BJ (cell line): ENCODE data around the gene MYO5C. TPM values are rescaled to one million over a fixed set of nuclear protein-coding genes. Genes with fewer than 3 reads are reported as not detected.
"Not testable (repeated sequence)": the region's sequence is repeated elsewhere in the genome, so short reads cannot be mapped to it uniquely, and the experiment has no call there.

Source experiments
- CTCF ChIA-PET: fragments of 350-600 bp; formaldehyde crosslinking; extraction: SDS; loops from one replicate; lab custom pipeline; 2021; ENCODE audit warnings: antibody characterized with exemption, inconsistent platforms; lab: Yijun Ruan, JAX
- POLR2A ChIA-PET: fragments of 300-600 bp; sonication (Branson Sonifier 250); formaldehyde crosslinking; extraction: SDS; loops from one replicate; lab custom pipeline; 2021; ENCODE audit warnings: antibody characterized with exemption; lab: Charles Lee
- DNase-seq: peaks from one replicate; pipeline ENCODE4 v3.0.0-alpha.2; 2011; ENCODE audit warnings: low read depth
- H3K27me3 ChIP-seq: 2 replicates; pipeline ENCODE4 v1.6.0; 2011; ENCODE audit warnings: low read length; ENCODE audit not compliant: control insufficient read depth, insufficient read depth
- H3K36me3 ChIP-seq: 2 replicates; pipeline ENCODE4 v1.5.1; 2011; ENCODE audit warnings: low read length; ENCODE audit not compliant: control insufficient read depth, insufficient read depth
- H3K4me3 ChIP-seq: 2 replicates; pipeline ENCODE4 v1.5.1; 2011; ENCODE audit warnings: low read depth, mild to moderate bottlenecking, control low read depth, low read length
- polyA plus RNA-seq: library from polyadenylated mRNA; depleted of rRNA; stranded (reverse); fragments of >200 nt; gene quantifications from 2 replicates; pipeline ENCODE4 v1.2.3, GENCODE V29; 2011
- TF ChIP-seq, protein P1 (sequence below): IDR thresholded peaks from 2 replicates; pipeline ENCODE4 v1.5.1; 2011; ENCODE audit warnings: low read depth, mild to moderate bottlenecking, control low read depth, inconsistent platforms, low read length, moderate library complexity; ENCODE audit not compliant: insufficient read depth

The MYO5C gene
- polyA plus RNA-seq, 1 experiment = 0.13 TPM

- Histone ChIP-seq H3K36me3 (no peaks in the 10 kb centered on the region), H3K4me3 (no peak overlapping the region), H3K27me3 (peaks cover 10% of the 10 kb centered on the region)
- CTCF ChIA-PET = no interaction called here
- POLR2A ChIA-PET = no interaction called here
- no peak for DNase-seq
- TF ChIP-seq, protein P1, sequence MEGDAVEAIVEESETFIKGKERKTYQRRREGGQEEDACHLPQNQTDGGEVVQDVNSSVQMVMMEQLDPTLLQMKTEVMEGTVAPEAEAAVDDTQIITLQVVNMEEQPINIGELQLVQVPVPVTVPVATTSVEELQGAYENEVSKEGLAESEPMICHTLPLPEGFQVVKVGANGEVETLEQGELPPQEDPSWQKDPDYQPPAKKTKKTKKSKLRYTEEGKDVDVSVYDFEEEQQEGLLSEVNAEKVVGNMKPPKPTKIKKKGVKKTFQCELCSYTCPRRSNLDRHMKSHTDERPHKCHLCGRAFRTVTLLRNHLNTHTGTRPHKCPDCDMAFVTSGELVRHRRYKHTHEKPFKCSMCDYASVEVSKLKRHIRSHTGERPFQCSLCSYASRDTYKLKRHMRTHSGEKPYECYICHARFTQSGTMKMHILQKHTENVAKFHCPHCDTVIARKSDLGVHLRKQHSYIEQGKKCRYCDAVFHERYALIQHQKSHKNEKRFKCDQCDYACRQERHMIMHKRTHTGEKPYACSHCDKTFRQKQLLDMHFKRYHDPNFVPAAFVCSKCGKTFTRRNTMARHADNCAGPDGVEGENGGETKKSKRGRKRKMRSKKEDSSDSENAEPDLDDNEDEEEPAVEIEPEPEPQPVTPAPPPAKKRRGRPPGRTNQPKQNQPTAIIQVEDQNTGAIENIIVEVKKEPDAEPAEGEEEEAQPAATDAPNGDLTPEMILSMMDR = no peak
These were observed 5.9 kb downstream of the MYO5C start for GRCh38 chr15:52289629-52290081.

- TF ChIP-seq, protein P1 = no peak
- CTCF ChIA-PET = interaction anchor here (1.1 to 1.2 kb wide), 2 partner anchors 32 to 445 kb away, joined by 4 to 6 read pairs; no protein-coding TSS in a partner anchor
These were observed 6.6 kb downstream of the MYO5C start for GRCh38 chr15:52288986-52289385.

DNA sequence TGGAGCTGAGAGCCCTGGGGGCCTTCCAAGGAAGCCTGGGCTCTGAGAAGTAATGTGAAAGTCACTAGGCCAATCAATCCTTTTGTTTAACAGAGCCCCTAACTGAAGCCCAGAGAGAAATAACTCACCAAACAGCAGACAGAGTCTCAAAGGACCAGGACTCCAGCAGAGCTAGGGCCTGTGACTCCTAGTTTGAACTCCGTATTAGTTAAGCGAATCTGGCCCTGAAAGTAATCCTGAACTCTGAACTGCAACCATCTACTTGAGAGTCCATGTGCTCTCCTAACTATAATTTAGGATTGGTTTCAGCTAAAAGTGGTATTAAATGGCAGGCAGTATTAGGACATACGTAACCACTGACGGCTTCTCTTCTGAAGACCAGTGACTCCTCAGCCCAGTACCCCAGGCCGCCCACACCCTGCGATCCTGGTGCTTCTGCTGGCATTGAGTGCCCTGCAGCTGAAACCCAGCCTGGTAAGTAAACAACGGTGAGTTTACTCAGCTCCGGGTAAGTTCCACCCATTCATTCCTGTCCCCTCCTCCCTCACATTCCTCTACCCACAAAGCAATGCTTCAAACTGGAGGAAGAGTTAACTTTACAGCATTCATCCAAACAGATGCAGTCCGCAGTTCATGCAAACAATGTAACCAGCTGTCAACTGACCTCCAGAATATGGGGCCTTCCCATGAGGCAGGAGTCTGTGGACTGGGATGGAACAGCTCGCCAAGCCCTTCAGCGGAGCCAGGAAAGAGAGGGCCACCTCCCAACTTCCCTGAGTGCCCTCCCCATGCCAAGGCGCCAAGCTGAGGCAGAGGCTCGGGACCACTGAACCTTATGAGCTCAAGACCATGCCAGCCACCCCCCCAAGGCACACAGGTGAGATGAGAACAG lies 7.3 kb downstream of the MYO5C start:
- H3K4me3 ChIP-seq = no peak overlapping the region
- CTCF ChIA-PET = interaction anchor here (1.1 to 1.2 kb wide), 2 partner anchors 31 to 446 kb away, joined by 4 to 6 read pairs; no protein-coding TSS in a partner anchor
- TF ChIP-seq, protein P1 = no peak
- POLR2A ChIA-PET = no interaction called here
- peaks cover 5% of the 10 kb centered on the region for H3K27me3 ChIP-seq
- no peak for DNase-seq
- H3K36me3 ChIP-seq = no peaks in the 10 kb centered on the region

More at GRCh38 chr15:52288986-52289385, 6.6 kb downstream of the MYO5C start:
- Histone ChIP-seq H3K36me3 (no peaks in the 10 kb centered on the region), H3K4me3 (no peak overlapping the region), H3K27me3 (peaks cover 7% of the 10 kb centered on the region)
- DNase-seq = no peak
- POLR2A ChIA-PET = no interaction called here

- TF ChIP-seq, protein P1 = no peak
- Histone ChIP-seq H3K36me3 (no peaks in the 10 kb centered on the region), H3K27me3 (peaks cover 2% of the 10 kb centered on the region), H3K4me3 (no peak overlapping the region)
- ChIA-PET POLR2A (no interaction called here), CTCF (no interaction called here)
- no peak for DNase-seq
These were observed 8.5 kb downstream of the MYO5C start for GRCh38 chr15:52287114-52287513.

DNA sequence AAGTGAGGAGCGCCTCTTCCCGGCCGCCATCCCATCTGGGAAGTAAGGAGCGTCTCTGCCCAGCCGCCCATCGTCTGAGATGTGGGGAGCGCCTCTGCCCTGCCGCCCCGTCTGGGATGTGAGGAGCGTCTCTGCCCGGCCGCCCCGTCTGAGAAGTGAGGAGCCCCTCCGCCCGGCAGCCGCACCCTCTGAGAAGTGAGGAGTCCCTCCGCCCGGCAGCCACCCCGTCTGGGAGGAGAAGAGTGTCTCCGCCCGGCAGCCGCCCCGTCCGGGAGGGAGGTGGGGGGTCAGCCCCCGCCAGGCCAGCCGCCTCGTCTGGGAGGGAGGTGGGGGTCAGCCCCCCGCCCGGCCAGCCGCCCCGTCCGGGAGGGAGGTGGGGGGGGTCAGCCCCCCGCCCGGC lies 9.7 kb downstream of the MYO5C start:
- H3K27me3 ChIP-seq, CTCF ChIA-PET, H3K36me3 ChIP-seq, POLR2A ChIA-PET, DNase-seq, H3K4me3 ChIP-seq: not testable (repeated sequence)
